Neural progenitor cell (in vitro differentiated cells): ENCODE measurements around the gene ERC2.

Experiments used
- EZH2 ChIP-seq: fragments of 200-600 bp; sonication (generic); IDR thresholded peaks from 2 replicates; pipeline ENCODE4 v1.6.1; 2017; ENCODE audit warnings: antibody characterized with exemption, mild to moderate bottlenecking, moderate library complexity
- TF ChIP-seq, protein P1 (sequence below): fragments of 200-600 bp; sonication (generic); IDR thresholded peaks from 2 replicates; pipeline ENCODE4 v1.5.1; 2017; ENCODE audit warnings: antibody characterized with exemption, mild to moderate bottlenecking

- TF ChIP-seq, protein P1, sequence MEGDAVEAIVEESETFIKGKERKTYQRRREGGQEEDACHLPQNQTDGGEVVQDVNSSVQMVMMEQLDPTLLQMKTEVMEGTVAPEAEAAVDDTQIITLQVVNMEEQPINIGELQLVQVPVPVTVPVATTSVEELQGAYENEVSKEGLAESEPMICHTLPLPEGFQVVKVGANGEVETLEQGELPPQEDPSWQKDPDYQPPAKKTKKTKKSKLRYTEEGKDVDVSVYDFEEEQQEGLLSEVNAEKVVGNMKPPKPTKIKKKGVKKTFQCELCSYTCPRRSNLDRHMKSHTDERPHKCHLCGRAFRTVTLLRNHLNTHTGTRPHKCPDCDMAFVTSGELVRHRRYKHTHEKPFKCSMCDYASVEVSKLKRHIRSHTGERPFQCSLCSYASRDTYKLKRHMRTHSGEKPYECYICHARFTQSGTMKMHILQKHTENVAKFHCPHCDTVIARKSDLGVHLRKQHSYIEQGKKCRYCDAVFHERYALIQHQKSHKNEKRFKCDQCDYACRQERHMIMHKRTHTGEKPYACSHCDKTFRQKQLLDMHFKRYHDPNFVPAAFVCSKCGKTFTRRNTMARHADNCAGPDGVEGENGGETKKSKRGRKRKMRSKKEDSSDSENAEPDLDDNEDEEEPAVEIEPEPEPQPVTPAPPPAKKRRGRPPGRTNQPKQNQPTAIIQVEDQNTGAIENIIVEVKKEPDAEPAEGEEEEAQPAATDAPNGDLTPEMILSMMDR: no peak
- no peak for TF ChIP-seq EZH2
Observed at GRCh38 chr3:55708921-55709320, 759.3 kb downstream of the ERC2 start.
